MCF 10A (cell line): ENCODE measurements around the gene HAT1. TPM values are rescaled to one million over a fixed set of nuclear protein-coding genes. Genes with fewer than 3 reads are reported as not detected.
A peak's percentile ranks its signal among the peaks of the same experiment; 100 is the strongest.

Source experiments
- BruUV-seq: library from RNA; stranded (reverse); fragments of 400-500 nt; replicated peaks from 2 replicates; lab custom pipeline; 2021; lab: Mats Ljungman, UMichigan
- CTCF ChIA-PET: fragments of 300-600 bp; sonication (Branson Sonifier 250); formaldehyde crosslinking; extraction: SDS; loops from one replicate; lab custom pipeline; 2021; ENCODE audit warnings: antibody characterized with exemption, inconsistent platforms; lab: Yijun Ruan, JAX
- POLR2A ChIA-PET: fragments of 300-600, 350-650 bp; sonication (Branson Sonifier 250); formaldehyde crosslinking; extraction: SDS; loops from one replicate; lab custom pipeline; 2020; ENCODE audit warnings: antibody characterized with exemption, inconsistent platforms; lab: Yijun Ruan, JAX
- DNase-seq: peaks from one replicate; pipeline ENCODE4 v3.0.0-alpha.2; 2018; ENCODE audit not compliant: unreplicated experiment
- H3K27ac Mint-ChIP-seq: one replicate; pipeline ENCODE4 v1.8.0; 2022; ENCODE audit warnings: mild to moderate bottlenecking, low read depth, mixed read lengths; ENCODE audit not compliant: unreplicated experiment
- H3K27me3 Mint-ChIP-seq: one replicate; pipeline ENCODE4 v1.8.0; 2022; ENCODE audit warnings: mixed read lengths; ENCODE audit not compliant: insufficient read depth, unreplicated experiment
- H3K36me3 Mint-ChIP-seq: one replicate; pipeline ENCODE4 v1.8.0; 2022; ENCODE audit warnings: mild to moderate bottlenecking, moderate library complexity, mixed read lengths; ENCODE audit not compliant: insufficient read depth, unreplicated experiment
- H3K4me1 Mint-ChIP-seq: one replicate; pipeline ENCODE4 v1.8.0; 2022; ENCODE audit warnings: mixed read lengths; ENCODE audit not compliant: insufficient read depth, unreplicated experiment
- H3K4me3 Mint-ChIP-seq: one replicate; pipeline ENCODE4 v1.8.0; 2022; ENCODE audit warnings: mild to moderate bottlenecking, moderate library complexity, mixed read lengths; ENCODE audit not compliant: unreplicated experiment
- H3K9me3 Mint-ChIP-seq: one replicate; pipeline ENCODE4 v1.8.0; 2022; ENCODE audit warnings: mixed read lengths; ENCODE audit not compliant: unreplicated experiment
- intact Hi-C: fragments of 100-400 bp; cut with micrococcal nuclease; formaldehyde crosslinking; loops from 2 replicates; pipeline ENCODE4 v1.14.1; 2022
- total RNA-seq: library from RNA; stranded (reverse); gene quantifications from 2 replicates; pipeline ENCODE4 v1.2.3, GENCODE V29; 2022
- TF ChIP-seq, protein P1 (sequence below): fragments of 200-600 bp; IDR thresholded peaks from one replicate; pipeline ENCODE4 v1.8.0; 2022; ENCODE audit warnings: antibody characterized with exemption, mild to moderate bottlenecking; ENCODE audit not compliant: unreplicated experiment

The HAT1 gene
- total RNA-seq, 1 experiment from 2014 or later = 40.7 TPM

GRCh38 chr2:171924170-171924942, 2.1 kb downstream of the HAT1 start:
- Mint-ChIP-seq H3K27ac (peak overlapping the region; percentile 97), H3K36me3 (peaks cover 29% of the 10 kb centered on the region), H3K27me3 (no peaks in the 10 kb centered on the region), H3K4me1 (peaks cover 16% of the 10 kb centered on the region), H3K9me3 (no peaks in the 10 kb centered on the region), H3K4me3 (peak overlapping the region; percentile 90)
- POLR2A ChIA-PET = interaction anchor here (0.9 to 4.0 kb wide), 9 partner anchors 10 to 179 kb away, joined by 3 to 97 read pairs (median 11); partner anchors contain the start of genes DLX1, DLX2 and SLC25A12
- intact Hi-C loops = no loop called here
- no TSS peak for BruUV-seq
- CTCF ChIA-PET = interaction anchor here (0.6 to 1.4 kb wide), 6 partner anchors 9 to 352 kb away, joined by 3 to 7 read pairs (median 4); no protein-coding TSS in a partner anchor
- TF ChIP-seq, protein P1, sequence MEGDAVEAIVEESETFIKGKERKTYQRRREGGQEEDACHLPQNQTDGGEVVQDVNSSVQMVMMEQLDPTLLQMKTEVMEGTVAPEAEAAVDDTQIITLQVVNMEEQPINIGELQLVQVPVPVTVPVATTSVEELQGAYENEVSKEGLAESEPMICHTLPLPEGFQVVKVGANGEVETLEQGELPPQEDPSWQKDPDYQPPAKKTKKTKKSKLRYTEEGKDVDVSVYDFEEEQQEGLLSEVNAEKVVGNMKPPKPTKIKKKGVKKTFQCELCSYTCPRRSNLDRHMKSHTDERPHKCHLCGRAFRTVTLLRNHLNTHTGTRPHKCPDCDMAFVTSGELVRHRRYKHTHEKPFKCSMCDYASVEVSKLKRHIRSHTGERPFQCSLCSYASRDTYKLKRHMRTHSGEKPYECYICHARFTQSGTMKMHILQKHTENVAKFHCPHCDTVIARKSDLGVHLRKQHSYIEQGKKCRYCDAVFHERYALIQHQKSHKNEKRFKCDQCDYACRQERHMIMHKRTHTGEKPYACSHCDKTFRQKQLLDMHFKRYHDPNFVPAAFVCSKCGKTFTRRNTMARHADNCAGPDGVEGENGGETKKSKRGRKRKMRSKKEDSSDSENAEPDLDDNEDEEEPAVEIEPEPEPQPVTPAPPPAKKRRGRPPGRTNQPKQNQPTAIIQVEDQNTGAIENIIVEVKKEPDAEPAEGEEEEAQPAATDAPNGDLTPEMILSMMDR = no peak
- DNase-seq = no peak

DNA sequence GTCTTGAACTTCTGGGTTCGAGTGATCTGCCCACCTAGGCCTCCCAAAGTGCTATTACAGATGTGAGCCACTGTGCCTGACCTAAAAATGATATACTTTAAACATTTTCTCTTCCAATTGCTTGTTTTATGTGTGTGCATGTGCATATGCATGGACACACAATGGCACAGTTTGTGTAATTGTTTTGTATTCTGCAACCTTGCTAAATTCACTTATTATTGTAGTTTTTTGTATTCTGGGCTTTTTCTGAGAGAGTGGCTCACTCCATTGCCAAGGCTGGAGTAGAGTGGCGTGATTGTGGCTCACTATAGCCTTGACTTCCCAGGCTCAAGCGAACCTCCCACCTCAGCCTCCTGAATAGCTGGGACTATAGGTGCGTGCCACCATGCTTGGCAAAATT, 8.1 kb downstream of the HAT1 start:
- Mint-ChIP-seq H3K27ac (no peak overlapping the region), H3K36me3 (peaks cover 41% of the 10 kb centered on the region), H3K27me3 (no peaks in the 10 kb centered on the region), H3K4me1 (no peaks in the 10 kb centered on the region), H3K9me3 (no peaks in the 10 kb centered on the region), H3K4me3 (no peak overlapping the region)
- BruUV-seq = no TSS peak
- TF ChIP-seq, protein P1 = no peak
- CTCF ChIA-PET = no interaction called here
- DNase-seq = no peak
- intact Hi-C loops = no loop called here
- POLR2A ChIA-PET = interaction anchor here (0.7 kb wide), 1 partner anchor 38 kb away, joined by 3 read pairs; no protein-coding TSS in a partner anchor

DNA sequence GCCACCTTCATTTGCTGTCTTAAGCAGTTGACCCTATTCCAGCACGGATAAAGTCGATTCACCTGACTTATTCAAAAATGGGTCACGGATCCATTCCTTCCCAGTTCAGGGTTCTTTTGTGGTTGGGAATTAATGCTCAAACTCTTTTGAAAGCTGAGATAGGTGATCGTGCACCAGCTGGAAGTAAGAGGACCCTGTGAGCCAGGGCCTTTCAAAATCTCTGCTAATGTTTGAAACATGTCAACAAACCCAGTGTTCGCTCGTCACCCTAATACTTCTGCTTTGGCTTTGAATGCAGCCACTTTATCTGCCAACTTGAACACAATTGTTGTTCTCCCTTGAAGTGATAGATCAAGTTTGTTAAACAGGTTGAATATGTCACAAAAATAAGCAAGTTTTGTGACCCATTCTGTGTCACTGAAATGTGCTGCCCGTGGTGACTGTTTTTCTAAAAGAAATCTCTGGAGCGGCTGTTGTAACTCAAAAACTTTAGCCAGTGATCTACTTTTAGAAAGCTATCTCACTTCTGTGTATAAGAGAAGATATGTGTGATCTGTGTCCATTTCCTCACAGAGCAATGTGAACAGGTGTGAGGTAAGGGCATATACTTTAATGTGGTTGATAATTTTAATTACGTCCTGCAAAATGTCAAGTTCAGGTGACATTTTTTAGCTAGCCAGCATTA, 16.9 kb downstream of the HAT1 start:
- H3K27ac Mint-ChIP-seq = no peak overlapping the region
- TF ChIP-seq, protein P1 = no peak
- ChIA-PET POLR2A (interaction anchor here (0.8 kb wide), 1 partner anchor 16 kb away, joined by 4 read pairs; no protein-coding TSS in a partner anchor), CTCF (interaction anchor here (0.6 to 0.8 kb wide), 2 partner anchors 51 to 146 kb away, joined by 3 read pairs; partner anchors contain the start of gene DLX1)
- H3K27me3 Mint-ChIP-seq = no peaks in the 10 kb centered on the region
- intact Hi-C loops = no loop called here
- no peaks in the 10 kb centered on the region for H3K9me3 Mint-ChIP-seq
- H3K4me3 Mint-ChIP-seq = no peak overlapping the region
- H3K4me1 Mint-ChIP-seq = peaks cover 11% of the 10 kb centered on the region
- BruUV-seq = no TSS peak
- H3K36me3 Mint-ChIP-seq = no peaks in the 10 kb centered on the region
- no peak for DNase-seq

- Mint-ChIP-seq H3K4me3 (no peak overlapping the region), H3K9me3 (no peaks in the 10 kb centered on the region), H3K4me1 (peaks cover 11% of the 10 kb centered on the region), H3K27me3 (no peaks in the 10 kb centered on the region), H3K27ac (no peak overlapping the region), H3K36me3 (no peaks in the 10 kb centered on the region)
- BruUV-seq = no TSS peak
- intact Hi-C loops = no loop called here
- no peak for DNase-seq
- CTCF ChIA-PET = interaction anchor here (0.6 kb wide), 1 partner anchor 146 kb away, joined by 3 read pairs; the partner anchor contains the start of gene DLX1
- POLR2A ChIA-PET = interaction anchor here (0.8 kb wide), 1 partner anchor 16 kb away, joined by 4 read pairs; no protein-coding TSS in a partner anchor
- TF ChIP-seq, protein P1 = no peak
Measured at GRCh38 chr2:171939743-171940071, 17.4 kb downstream of the HAT1 start.
